Activated naive CD4-positive, alpha-beta T cell treated with anti-CD3 and anti-CD28 coated beads for 36 hours (primary cell): ENCODE results near the gene UBR7. TPM values are rescaled to one million over a fixed set of nuclear protein-coding genes. Genes with fewer than 3 reads are reported as not detected.
"Not testable (repeated sequence)": the region's sequence is repeated elsewhere in the genome, so short reads cannot be mapped to it uniquely, and the experiment has no call there.

Experiments
- CTCF ChIA-PET: fragments of 350-600 bp; sonication (Branson Sonifier 250); formaldehyde crosslinking; loops from one replicate; lab custom pipeline; 2021; ENCODE audit warnings: antibody characterized with exemption; lab: Charles Lee
- DNase-seq: peaks from one replicate; pipeline ENCODE4 v3.0.0-alpha.2; 2020
- H3K27ac Mint-ChIP-seq: one replicate; pipeline ENCODE4 v1.8.0; 2021; ENCODE audit warnings: mild to moderate bottlenecking, mixed read lengths
- H3K27me3 Mint-ChIP-seq: one replicate; pipeline ENCODE4 v1.8.0; 2021; ENCODE audit warnings: low read depth, mixed read lengths
- H3K36me3 Mint-ChIP-seq: one replicate; pipeline ENCODE4 v1.8.0; 2021; ENCODE audit warnings: low read depth, mixed read lengths
- H3K4me1 Mint-ChIP-seq: one replicate; pipeline ENCODE4 v1.8.0; 2021; ENCODE audit warnings: low read depth, mixed read lengths
- H3K4me3 Mint-ChIP-seq: one replicate; pipeline ENCODE4 v1.8.0; 2021; ENCODE audit warnings: mild to moderate bottlenecking, moderate library complexity, mixed read lengths
- H3K9me3 Mint-ChIP-seq: one replicate; pipeline ENCODE4 v1.8.0; 2021; ENCODE audit warnings: mixed read lengths
- intact Hi-C: fragments of 100-400 bp; cut with micrococcal nuclease; formaldehyde crosslinking; loops from one replicate; pipeline ENCODE4 v1.15.1; 2023
- total RNA-seq, 2 experiments: library from RNA; stranded (reverse); gene quantifications; one replicate each; pipeline ENCODE4 v1.2.3, GENCODE V29; 2021

UBR7 gene, protein sequence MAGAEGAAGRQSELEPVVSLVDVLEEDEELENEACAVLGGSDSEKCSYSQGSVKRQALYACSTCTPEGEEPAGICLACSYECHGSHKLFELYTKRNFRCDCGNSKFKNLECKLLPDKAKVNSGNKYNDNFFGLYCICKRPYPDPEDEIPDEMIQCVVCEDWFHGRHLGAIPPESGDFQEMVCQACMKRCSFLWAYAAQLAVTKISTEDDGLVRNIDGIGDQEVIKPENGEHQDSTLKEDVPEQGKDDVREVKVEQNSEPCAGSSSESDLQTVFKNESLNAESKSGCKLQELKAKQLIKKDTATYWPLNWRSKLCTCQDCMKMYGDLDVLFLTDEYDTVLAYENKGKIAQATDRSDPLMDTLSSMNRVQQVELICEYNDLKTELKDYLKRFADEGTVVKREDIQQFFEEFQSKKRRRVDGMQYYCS
- 10 to 100 TPM; 43.0 to 45.0 TPM for total RNA-seq

DNA sequence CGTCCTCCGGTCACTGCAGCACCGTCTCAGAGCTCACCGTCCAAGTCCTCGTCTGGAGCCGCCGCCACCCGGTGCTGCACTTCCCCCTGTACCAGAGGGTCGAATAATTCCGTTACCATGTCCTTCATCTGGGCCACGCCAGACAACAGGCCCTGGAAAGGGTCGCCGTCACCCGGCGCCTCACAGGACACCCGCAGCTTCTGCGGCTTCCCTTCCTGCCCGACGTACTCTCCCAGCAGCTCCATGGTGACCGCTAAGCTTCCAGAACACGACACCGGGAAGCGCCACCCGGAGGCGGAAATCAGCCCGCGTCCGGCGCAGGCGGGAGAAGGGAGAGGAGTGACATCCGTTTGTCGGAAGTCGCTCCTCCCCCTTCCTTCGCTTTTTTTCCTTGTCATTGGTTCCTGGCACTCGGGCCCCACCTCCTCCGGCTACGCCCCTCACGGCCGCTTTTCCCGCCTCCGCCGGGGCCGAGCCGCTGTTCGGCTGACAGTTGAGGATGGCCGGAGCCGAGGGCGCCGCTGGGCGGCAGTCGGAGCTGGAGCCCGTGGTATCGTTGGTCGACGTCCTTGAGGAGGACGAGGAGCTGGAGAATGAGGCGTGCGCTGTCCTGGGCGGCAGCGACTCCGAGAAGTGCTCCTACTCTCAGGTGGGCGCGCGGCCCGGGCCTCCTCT is at the start of gene UBR7, which contains the start of gene GON7:
Gene UBR7, plus strand, starts transcription at position 464 of the 675 bp plus-strand sequence. Its CDS starts 36 bp downstream, at position 500.
Gene GON7, minus strand, starts transcription at position 273 of the 675 bp plus-strand sequence. Its CDS starts 28 bp downstream, at position 245.
- H3K27ac Mint-ChIP-seq = peak within 1 kb of the TSS; percentile 83
- intact Hi-C loops = loop anchor here (1.0 to 5.0 kb wide), 5 partner anchors 23 to 755 kb away; partner anchors contain the start of genes BTBD7, GOLGA5 and MOAP1
- peak within 1 kb of the TSS; percentile 92 for H3K4me3 Mint-ChIP-seq
- CTCF ChIA-PET = interaction anchor here (1.0 to 2.1 kb wide), 6 partner anchors 22 to 124 kb away, joined by 3 to 6 read pairs (median 4); partner anchors contain the start of genes LYSET and MOAP1
- H3K4me1 Mint-ChIP-seq = peaks cover 32% of the 10 kb centered on the region
- peak; percentile 95 for DNase-seq
- no peaks in the 10 kb centered on the region for H3K27me3 Mint-ChIP-seq
- peaks cover 14% of the 10 kb centered on the region for H3K36me3 Mint-ChIP-seq
- no peaks in the 10 kb centered on the region for H3K9me3 Mint-ChIP-seq

DNA sequence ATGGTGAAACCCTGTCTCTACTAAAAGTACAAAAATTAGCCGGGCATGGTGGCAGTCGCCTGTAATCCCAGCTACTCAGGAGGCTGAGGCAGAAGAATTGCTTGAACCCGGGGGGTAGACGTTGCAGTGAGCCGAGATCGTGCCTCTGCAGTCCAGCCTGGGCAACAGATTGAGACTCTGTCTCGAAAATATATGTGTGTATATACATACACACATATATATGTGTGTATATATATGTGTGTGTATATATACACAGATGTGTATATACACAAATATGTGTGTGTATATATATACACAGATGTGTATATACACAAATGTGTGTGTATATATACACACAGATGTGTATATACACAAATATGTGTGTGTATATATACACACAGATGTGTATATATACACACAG is 48.7 kb upstream of the UBR7 start:
- H3K27ac Mint-ChIP-seq, H3K4me3 Mint-ChIP-seq, DNase-seq, H3K9me3 Mint-ChIP-seq, H3K27me3 Mint-ChIP-seq, H3K4me1 Mint-ChIP-seq, CTCF ChIA-PET, intact Hi-C loops, H3K36me3 Mint-ChIP-seq: not testable (repeated sequence)

DNA sequence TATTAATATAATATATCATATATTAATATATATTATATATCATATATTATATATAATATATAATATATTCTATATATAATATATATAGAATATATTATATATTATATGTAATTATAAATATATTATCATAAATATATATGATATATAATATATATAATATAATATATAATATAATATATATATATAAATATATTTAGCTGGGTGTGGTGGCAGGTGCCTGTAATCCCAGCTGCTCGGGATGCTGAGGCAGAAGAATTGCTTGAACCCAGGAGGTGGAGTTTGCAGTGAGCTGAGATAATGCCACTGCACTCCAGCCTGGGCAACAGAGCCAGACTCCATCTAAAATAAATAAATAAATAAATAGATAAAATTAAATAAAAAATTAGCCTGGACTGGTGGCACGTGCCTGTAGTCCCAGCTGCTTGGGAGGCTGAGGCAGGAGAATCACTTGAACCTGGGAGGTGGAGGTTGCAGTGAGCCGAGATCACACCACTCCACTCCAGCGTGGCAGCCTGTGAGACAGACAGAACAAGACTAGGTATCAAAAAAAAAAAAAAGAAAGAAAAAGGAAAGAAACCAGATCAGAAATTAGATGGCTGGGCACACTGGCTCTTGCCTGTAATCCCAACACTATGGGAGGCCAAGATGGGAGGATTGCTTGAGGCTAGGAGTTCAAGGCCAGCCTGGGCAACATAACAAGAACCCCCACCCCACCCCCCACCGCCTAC is 47.3 kb upstream of the UBR7 start:
- H3K27ac Mint-ChIP-seq, H3K4me1 Mint-ChIP-seq, intact Hi-C loops, H3K36me3 Mint-ChIP-seq, H3K27me3 Mint-ChIP-seq, H3K9me3 Mint-ChIP-seq, DNase-seq, H3K4me3 Mint-ChIP-seq: not testable (repeated sequence)
- CTCF ChIA-PET = interaction anchor here (0.7 to 2.1 kb wide), 4 partner anchors 18 to 148 kb away, joined by 3 to 9 read pairs (median 3); no protein-coding TSS in a partner anchor

DNA sequence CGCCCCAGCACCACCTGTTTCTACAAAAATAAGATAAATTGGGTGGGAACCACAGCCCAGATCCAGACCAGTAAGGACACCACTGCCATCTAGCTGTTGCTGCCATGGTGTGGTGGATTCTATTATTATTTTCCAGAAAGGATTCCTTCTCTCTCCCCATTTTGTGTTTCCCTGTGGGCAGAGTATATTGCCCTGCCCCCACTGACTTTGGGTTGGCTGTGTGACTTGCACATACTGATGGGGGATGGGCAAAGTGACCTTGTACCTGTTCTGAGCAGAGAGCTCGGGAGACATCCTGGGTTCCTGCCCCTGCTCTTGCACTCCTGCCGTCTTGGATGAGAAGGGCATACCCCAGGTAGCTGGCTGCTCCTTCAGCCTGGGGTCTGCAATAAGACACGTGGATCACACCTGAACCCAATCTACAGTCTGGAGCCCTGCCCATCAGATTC is 46.7 kb upstream of the UBR7 start:
- no peak overlapping the region for H3K4me3 Mint-ChIP-seq
- H3K4me1 Mint-ChIP-seq = no peaks in the 10 kb centered on the region
- intact Hi-C loops = no loop called here
- no peaks in the 10 kb centered on the region for H3K36me3 Mint-ChIP-seq
- H3K27ac Mint-ChIP-seq = no peak overlapping the region
- no peaks in the 10 kb centered on the region for H3K27me3 Mint-ChIP-seq
- H3K9me3 Mint-ChIP-seq = no peaks in the 10 kb centered on the region
- peak; percentile 26 for DNase-seq
- CTCF ChIA-PET = interaction anchor here (1.2 to 2.1 kb wide), 2 partner anchors 18 to 125 kb away, joined by 3 to 9 read pairs; no protein-coding TSS in a partner anchor

DNA sequence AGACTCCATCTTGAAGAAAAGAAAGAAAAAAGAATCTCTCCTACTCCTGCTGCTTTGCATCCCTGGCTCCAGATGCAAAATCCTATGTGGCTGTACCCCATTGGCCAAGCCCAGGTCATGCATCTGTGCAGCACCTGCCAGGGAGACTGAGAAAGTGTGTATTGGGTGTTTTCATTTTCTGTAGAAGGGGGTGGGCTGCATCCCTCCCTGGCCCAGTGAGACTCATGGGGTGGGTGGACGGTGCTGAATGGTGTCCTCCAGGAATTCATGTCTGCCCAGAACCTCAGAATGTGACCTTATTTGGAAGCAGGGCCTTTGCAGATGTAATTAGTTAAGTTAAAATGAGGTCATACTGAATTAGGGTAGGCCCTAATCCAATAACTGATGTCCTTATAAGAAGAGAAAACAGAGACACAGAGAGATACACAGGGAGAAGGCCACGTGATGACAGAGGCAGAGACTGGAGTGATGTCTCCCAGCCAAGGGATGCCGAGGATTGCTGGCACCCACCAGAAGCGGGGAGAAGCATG is 45.6 kb upstream of the UBR7 start:
- no peaks in the 10 kb centered on the region for H3K4me1 Mint-ChIP-seq
- intact Hi-C loops = no loop called here
- CTCF ChIA-PET = interaction anchor here (2.1 kb wide), 1 partner anchor 17 kb away, joined by 9 read pairs; no protein-coding TSS in a partner anchor

DNA sequence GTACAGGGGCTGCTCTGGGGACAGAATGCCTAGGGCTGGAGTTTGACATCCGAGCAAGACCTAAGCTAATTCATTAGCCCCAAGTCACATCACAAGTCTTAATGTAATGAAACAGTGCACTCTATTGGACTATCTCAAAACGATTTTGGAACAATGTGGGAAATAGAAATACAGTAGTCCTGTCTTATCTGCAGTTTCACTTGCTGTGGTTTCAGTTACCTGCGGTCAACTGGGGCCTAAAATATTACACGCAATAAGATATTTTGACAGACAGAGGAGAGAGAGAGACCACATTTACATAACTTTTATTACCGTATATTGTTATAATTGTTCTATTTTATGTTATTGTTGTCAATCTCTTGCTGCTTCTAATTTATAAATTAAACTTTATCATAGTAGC is 43.5 kb upstream of the UBR7 start:
- no peaks in the 10 kb centered on the region for H3K27me3 Mint-ChIP-seq
- intact Hi-C loops = no loop called here
- no peak for DNase-seq
- H3K9me3 Mint-ChIP-seq = no peaks in the 10 kb centered on the region
- H3K27ac Mint-ChIP-seq = no peak overlapping the region
- no peaks in the 10 kb centered on the region for H3K36me3 Mint-ChIP-seq
- no peaks in the 10 kb centered on the region for H3K4me1 Mint-ChIP-seq
- H3K4me3 Mint-ChIP-seq = no peak overlapping the region
- CTCF ChIA-PET = interaction anchor here (0.6 to 0.9 kb wide), 4 partner anchors 9 to 31 kb away, joined by 3 read pairs; no protein-coding TSS in a partner anchor

More for the DNA sequence above, 45.6 kb upstream of the UBR7 start:
- no peak overlapping the region for H3K27ac Mint-ChIP-seq
- H3K27me3 Mint-ChIP-seq = no peaks in the 10 kb centered on the region
- no peak overlapping the region for H3K4me3 Mint-ChIP-seq
- no peaks in the 10 kb centered on the region for H3K36me3 Mint-ChIP-seq
- DNase-seq = no peak
- no peaks in the 10 kb centered on the region for H3K9me3 Mint-ChIP-seq

DNA sequence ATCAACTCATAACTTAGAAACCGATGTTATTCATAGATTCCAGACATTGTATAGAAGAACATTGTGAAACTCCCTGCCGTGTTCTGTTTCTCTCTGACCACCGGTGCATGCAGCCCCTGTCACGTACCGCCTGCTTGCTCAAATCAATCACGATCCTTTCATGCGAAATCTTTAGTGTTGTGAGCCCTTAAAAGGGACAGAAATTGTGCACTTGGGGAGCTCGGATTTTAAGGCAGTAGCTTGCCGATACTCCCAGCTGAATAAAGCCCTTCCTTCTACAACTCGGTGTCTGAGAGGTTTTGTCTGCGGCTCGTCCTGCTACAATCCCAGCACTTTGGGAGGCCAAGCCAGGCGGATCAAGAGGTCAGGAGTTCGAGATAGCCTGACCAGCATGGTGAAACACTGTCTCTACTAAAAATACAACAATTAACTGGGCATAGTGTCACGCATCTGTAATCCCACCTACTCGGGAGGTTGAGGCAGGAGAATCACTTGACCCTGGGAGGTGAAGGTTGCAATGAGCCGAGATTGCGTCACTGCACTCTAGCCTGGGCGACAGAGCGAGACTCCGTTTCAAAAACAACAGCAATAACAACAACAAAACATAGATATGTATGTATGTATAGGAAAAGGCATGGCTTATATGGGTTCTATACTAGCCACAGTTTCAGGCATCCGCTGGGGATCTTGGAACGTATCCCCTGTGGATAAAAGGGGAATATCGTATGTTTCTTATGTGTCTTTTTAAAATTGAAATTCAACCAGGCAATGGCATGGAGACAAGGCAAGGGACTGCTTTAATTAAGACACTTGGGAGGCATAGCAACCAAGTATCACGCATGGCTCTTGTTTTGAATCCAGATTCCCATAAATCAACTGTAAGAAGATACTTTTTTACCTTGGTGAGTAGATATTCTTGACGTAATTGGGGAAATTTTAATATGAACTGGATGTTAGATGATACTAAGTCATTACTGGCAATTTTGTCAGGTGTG is 41.5 kb upstream of the UBR7 start:
- CTCF ChIA-PET = interaction anchor here (1.5 kb wide), 1 partner anchor 52 kb away, joined by 3 read pairs; no protein-coding TSS in a partner anchor
- H3K9me3 Mint-ChIP-seq, DNase-seq, H3K4me3 Mint-ChIP-seq, intact Hi-C loops, H3K27me3 Mint-ChIP-seq, H3K36me3 Mint-ChIP-seq, H3K27ac Mint-ChIP-seq, H3K4me1 Mint-ChIP-seq: not testable (repeated sequence)

DNA sequence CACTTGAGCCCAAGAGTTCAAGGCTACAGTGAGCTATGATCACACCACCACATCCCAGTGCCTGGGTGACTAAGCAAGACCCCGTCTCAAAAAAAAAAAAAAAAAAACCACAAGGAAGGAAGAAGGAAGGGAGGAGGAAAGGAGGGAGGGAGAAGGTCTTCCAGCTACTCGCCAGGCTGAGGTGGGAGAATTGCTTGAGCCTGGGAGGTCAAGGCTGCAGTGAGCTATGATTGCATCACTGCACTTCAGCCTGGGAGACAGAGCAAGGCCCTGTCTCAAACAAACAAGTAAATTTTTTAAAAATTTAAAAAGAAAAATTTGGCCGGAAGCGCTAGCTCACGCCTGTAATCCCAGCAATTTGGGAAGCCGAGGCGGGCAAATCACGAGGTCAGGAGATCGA is 38.4 kb upstream of the UBR7 start:
- intact Hi-C loops = not testable (repeated sequence)

DNA sequence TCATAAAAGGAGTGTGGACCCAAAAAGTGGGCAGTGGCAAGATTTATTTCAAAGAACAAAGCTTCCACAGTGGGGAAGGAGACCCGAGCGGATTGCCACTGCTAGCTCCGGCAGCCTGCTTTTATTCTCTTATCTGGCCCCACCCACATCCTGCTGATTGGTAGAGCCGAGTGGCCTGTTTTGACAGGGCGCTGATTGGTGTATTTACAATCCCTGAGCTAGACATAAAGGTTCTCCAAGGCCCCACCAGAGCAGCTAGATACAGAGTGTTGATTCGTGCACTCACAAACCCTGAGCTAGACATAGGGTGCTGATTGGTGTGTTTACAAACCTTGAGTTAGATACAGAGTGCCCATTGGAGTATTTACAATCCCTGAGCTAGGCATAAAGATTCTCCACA is 37.4 kb upstream of the UBR7 start:
- H3K4me1 Mint-ChIP-seq, H3K27ac Mint-ChIP-seq, DNase-seq, H3K4me3 Mint-ChIP-seq, H3K36me3 Mint-ChIP-seq, intact Hi-C loops, H3K9me3 Mint-ChIP-seq, H3K27me3 Mint-ChIP-seq: not testable (repeated sequence)
- CTCF ChIA-PET = interaction anchor here (1.2 to 1.3 kb wide), 2 partner anchors 10 to 56 kb away, joined by 4 to 6 read pairs; no protein-coding TSS in a partner anchor

More for the DNA sequence above, 38.4 kb upstream of the UBR7 start:
- not testable (repeated sequence) for H3K36me3 Mint-ChIP-seq, H3K4me3 Mint-ChIP-seq, H3K27ac Mint-ChIP-seq, DNase-seq, H3K9me3 Mint-ChIP-seq, H3K27me3 Mint-ChIP-seq, H3K4me1 Mint-ChIP-seq
- CTCF ChIA-PET = interaction anchor here (0.7 to 1.3 kb wide), 4 partner anchors 10 to 61 kb away, joined by 3 to 6 read pairs (median 5); no protein-coding TSS in a partner anchor

DNA sequence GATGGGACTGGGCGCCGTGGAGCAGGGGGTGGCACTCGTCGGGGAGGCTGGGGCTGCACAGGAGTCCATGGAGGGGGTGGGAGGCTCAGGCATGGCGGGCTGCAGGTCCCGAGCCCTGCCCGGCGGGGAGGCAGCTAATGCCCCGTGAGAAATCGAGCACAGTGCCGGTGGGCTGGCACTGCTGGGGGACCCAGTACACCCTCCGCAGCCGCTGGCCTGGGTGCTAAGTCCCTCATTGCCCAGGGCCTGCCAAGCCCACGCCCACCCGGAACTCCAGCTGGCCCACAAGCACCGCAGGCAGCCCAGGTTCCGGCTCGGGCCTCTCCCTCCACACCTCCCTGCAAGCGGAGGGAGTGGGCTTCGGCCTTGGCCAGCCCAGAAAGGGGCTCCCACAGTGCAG is 36.9 kb upstream of the UBR7 start:
- H3K27me3 Mint-ChIP-seq, intact Hi-C loops, H3K36me3 Mint-ChIP-seq, DNase-seq, H3K9me3 Mint-ChIP-seq, H3K4me3 Mint-ChIP-seq, H3K27ac Mint-ChIP-seq, H3K4me1 Mint-ChIP-seq: not testable (repeated sequence)
- CTCF ChIA-PET = interaction anchor here (1.2 to 1.3 kb wide), 2 partner anchors 10 to 57 kb away, joined by 4 to 6 read pairs; no protein-coding TSS in a partner anchor
